Hepatic stellate cell (primary cell): Measurements from ENCODE around the gene HABP2.

Source experiments
- DNase-seq: peaks from one replicate; pipeline ENCODE4 v3.0.0; 2011; ENCODE audit warnings: low spot score

The HABP2 gene

GRCh38 chr10:113527211-113527906 is 25.5 kb upstream of the HABP2 start:
- no peak for DNase-seq

- no peak for DNase-seq
Observed at GRCh38 chr10:113528876-113529275, 24.0 kb upstream of the HABP2 start.

GRCh38 chr10:113529575-113529974 is 23.3 kb upstream of the HABP2 start:
- DNase-seq, result no peak

GRCh38 chr10:113530476-113530875 is 22.4 kb upstream of the HABP2 start:
- DNase-seq, result no peak

GRCh38 chr10:113532724-113533123 is 20.1 kb upstream of the HABP2 start:
- DNase-seq, result no peak

- DNase-seq, result no peak
Observed at GRCh38 chr10:113533801-113534200, 19.1 kb upstream of the HABP2 start.

- DNase-seq, result no peak
Observed at GRCh38 chr10:113534423-113534822, 18.4 kb upstream of the HABP2 start.

GRCh38 chr10:113537672-113538071 is 15.2 kb upstream of the HABP2 start:
- no peak for DNase-seq

GRCh38 chr10:113538151-113538550 is 14.7 kb upstream of the HABP2 start:
- DNase-seq, result no peak

- DNase-seq, result peak; percentile 25
Observed at GRCh38 chr10:113539789-113540188, 13.1 kb upstream of the HABP2 start.

GRCh38 chr10:113540845-113541548 is 11.9 kb upstream of the HABP2 start:
- no peak for DNase-seq

- DNase-seq, result no peak
Observed at GRCh38 chr10:113541549-113541927, 11.3 kb upstream of the HABP2 start.

- no peak for DNase-seq
Observed at GRCh38 chr10:113543107-113543955, 9.5 kb upstream of the HABP2 start.

GRCh38 chr10:113544392-113544791 is 8.5 kb upstream of the HABP2 start:
- DNase-seq, result no peak

- no peak for DNase-seq
Observed at GRCh38 chr10:113547426-113547825, 5.4 kb upstream of the HABP2 start.

GRCh38 chr10:113549856-113550255 is 3.0 kb upstream of the HABP2 start:
- DNase-seq, result no peak

GRCh38 chr10:113550365-113550764 is 2.5 kb upstream of the HABP2 start:
- DNase-seq, result no peak

- no peak for DNase-seq
Observed at GRCh38 chr10:113552014-113552413, 839 bp upstream of the HABP2 start.

- DNase-seq, result no peak
Observed at GRCh38 chr10:113553149-113553548, 296 bp downstream of the HABP2 start.

- DNase-seq, result no peak
Observed at GRCh38 chr10:113554214-113554613, 1.4 kb downstream of the HABP2 start.

- no peak for DNase-seq
Observed at GRCh38 chr10:113555245-113555644, 2.4 kb downstream of the HABP2 start.

- DNase-seq, result no peak
Observed at GRCh38 chr10:113555751-113556150, 2.9 kb downstream of the HABP2 start.

- no peak for DNase-seq
Observed at GRCh38 chr10:113557424-113557862, 4.6 kb downstream of the HABP2 start.
